PC-9 (cell line): ENCODE results near the gene MAP3K2.

Experiments used
- CTCF ChIP-seq: fragments of 200-600 bp; sonication (generic); conservative IDR thresholded peaks from 2 replicates; pipeline ENCODE4 v1.6.1; 2017; ENCODE audit warnings: mixed run types, antibody characterized with exemption, mild to moderate bottlenecking, moderate library complexity
- EZH2 ChIP-seq: fragments of 200-600 bp; sonication (generic); IDR thresholded peaks from 2 replicates; pipeline ENCODE4 v1.8.0; 2017; ENCODE audit warnings: antibody characterized with exemption, low read depth

GRCh38 chr2:127397568-127398238 lies 9.9 kb upstream of the MAP3K2 start:
- TF ChIP-seq EZH2 (no peak), CTCF (no peak)
